A172 (cell line): ENCODE results near the gene IQCH. TPM values are rescaled to one million over a fixed set of nuclear protein-coding genes. Genes with fewer than 3 reads are reported as not detected.

Source experiments
- DNase-seq: peaks from one replicate; pipeline ENCODE4 v3.0.0-alpha.2; 2015; ENCODE audit warnings: low spot score
- total RNA-seq: library from RNA; depleted of rRNA; stranded (reverse); fragments of >200 nt; shearing (Covaris generic); gene quantifications from 2 replicates; pipeline ENCODE4 v1.2.3, GENCODE V29; 2014; rRNA removed

IQCH gene
- total RNA-seq, 1 experiment from 2014 or later = 3.1 TPM

DNA sequence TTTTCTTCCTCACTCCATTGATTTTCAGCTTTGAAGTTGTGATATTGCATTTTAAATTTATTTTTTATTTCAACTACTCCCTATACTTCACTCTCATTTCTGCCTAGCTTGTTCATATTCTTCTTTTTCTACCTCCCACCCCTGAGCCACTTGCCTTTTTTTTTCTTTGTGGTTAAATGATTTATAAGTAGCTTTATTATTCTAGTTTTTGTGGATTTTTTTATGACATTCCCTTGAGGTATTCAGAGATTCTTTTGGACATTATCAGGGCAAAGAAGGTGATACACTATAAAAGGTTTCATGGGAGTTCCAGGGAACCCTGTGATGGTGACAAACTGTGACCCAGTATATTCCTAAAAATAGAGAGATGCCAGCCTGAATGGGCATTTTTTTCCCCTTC is 269.6 kb downstream of the IQCH start:
- DNase-seq = no peak

DNA sequence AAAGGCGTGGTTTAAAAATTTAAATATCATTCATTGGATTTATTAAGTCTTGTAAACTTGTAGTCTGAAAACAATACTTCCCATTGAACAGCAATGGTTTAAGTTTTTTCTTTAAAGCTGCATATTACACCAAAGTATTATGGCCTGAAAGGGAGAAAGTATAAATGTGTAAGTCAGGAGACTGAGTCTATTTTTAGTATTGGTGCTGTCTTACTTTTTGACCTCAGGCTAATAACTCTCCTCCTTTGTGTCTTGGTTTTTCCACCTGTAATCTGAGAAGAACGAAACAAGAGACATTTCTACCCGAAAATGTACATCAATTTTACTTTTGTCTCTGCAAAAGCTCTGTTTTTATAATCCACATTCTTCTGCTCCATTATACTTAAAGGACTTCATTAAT is 273.9 kb downstream of the IQCH start:
- no peak for DNase-seq

DNA sequence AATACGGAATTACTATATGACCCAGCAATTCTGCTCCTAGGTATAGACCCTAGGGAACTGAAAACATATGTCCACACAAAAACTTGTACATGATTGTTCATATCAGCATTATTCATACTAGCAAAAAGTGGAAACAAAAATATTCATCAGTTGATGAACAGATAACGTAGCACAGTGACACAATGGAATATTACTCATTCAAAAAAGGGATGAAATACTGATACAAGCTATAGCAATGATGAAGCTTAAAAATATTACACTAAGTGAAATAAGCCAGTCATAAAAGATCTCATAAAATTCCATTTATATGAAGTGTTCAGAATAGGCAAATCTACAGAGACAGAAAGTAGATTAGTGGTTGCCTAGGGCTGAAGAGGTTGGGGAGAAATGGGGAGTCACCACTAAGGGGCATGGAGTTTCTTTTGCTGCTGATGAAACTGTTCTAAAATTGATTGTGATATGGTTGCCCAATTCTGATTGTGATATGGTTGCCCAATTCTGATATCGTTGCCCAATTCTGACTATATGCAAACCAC is 276.9 kb downstream of the IQCH start:
- DNase-seq = peak; percentile 25

DNA sequence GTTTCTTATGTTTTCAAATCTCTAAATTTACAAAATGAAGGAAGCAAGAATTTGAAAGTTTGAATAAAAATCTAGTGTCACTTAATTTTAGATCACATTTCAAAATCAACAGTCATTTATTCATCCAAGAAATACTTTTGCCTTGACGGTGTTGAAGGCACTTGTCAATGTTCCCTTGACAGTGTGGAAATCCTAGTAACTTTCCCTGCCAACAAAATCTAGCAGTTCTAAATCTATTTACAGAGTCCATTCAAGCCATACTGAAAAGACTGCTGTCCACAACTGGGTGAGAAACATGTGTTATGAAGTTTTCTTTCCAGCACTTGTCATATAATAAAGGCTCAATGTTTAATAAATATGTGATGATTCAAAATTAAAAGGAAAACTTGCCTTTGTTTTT is 279.3 kb downstream of the IQCH start:
- no peak for DNase-seq

DNA sequence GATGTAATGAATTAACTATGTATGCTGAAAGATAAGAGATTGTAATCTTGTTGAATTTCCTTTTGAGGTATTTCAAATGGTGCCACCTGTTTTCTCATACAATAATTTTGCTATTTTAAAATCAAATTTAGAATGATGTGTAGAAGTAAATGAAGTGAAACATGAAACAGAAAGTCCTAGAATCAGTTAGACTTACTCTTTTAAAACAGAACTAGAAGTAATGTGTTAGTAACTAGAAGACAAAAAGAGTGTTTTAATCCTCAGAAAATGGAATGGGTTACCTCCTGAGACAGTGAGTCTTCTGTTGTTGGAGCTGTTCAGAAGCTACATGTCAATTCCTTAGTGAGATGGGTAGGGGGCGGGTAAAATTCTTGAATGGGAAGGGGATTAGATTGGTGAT is 279.8 kb downstream of the IQCH start:
- no peak for DNase-seq

DNA sequence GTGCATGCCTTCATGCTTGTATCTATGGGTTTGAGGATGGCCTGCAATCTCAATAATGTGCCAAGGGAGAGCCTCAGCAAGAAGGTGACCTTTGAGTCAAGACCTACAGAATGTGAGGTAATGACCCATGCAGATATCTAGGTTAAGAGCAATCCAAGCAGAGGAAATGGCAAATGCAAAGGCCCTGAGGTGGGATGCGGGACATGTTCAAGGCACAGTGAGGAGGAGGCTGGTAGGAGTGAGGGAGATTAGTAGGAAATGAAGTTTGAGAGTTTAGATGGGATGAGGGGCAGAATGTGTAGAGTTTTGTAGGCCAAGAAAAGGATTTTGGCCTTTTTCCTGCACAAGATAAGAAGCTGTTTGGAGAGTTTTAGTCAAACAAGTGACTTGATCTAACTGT is 283.2 kb downstream of the IQCH start:
- no peak for DNase-seq

DNA sequence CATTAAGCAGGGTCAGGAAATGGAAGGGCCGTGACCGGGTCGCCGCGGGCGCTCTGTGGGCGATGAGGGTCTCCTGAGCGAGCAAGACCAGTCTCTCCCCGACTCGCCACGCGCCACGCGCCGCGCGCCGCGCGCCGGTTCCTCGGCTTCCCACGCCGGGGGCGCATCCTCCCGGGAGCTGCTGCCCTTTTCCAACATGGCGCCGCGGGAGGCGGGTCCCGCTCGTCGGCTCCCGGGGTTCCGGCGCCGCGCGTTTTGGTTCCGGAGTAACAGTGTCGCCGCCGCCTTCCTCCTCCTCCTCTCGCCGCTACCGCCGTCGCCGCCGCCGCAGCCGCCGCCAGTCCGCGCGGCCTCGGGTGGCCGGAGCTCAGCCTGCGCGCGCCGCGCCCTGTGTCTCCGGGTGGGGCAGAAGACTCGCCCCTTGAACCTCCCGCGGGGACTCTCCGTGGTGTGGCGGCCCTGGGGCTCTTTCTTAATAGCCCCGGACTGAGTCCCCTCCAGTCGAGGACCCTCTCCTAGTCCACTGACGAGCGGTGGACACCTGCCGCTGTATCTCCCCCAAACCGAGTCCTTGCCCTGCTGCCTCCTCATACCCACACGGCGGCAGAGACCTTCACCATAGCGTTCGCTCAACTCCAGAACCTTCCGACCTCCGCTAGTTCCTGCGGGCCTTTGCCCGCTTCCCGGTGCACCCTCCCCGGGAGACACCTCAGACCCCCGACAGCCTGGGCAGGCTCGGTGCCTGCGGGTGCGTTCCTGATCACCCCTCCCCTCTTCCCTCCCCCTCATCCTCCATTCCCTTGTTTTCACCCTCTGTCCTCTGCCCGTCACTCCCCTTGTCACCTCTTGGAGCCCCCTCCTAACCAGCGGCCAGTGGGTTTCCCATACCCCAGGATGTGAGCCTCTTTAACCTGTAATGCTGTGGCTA is 288.1 kb downstream of the IQCH start, which contains the start of gene MAP2K5:
MAP2K5 (plus strand) TSS at position 284 of the 928 bp plus-strand sequence; CDS start at position 917, 633 bp downstream.
- peak; percentile 46 for DNase-seq

DNA sequence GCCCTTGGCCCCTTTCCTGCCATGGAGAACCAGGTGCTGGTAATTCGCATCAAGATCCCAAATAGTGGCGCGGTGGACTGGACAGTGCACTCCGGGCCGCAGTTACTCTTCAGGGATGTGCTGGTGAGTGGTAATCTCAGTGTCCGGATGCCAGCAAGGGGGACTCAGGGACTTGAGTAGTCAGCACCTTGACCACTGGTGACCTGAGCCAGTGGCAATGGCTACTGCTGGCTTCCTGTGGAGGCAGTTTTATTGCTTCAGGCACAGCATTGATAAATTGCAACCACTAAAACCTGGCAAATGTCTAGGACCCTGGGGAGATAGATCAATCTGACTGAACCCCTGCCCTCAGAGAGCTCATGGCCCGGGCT is 288.7 kb downstream of the IQCH start:
- peak; percentile 19 for DNase-seq

DNA sequence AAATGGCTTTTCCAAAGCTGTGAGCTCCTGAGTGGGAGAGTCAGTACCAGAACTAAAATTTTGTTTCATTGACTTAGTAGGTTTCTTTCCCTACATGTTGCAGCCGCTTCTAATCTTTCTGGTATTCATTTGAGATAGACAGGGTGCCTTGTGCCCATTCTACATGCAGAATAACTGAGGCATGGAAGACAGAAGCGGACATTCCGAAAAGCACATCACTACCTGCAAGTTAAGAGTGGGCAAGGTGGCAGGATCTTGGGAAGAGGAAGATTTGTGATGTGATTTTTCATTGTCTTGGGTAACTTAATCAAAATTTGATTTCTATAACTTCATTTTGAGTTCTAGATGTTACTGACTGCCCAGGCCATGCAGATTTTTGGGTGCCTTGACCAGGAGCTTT is 289.9 kb downstream of the IQCH start:
- no peak for DNase-seq

DNA sequence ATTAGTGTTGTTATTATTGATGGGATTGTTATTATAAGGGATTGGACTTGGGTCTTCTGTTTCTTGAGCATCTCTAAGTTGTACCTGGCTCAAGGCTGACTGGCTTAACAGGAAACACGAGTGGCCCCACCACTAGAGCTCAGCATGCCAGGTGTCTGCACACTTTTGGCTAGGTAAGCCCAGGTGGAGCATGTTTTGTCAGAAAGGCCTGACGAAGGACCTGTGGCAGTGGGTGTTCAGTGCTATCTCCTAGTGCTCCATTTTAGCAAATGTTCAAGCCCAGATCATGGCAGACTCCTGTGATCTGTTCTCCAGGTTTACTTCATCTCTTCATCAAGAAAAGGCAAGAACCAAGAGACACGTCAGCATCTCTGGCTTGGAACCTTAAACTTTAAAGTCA is 291.3 kb downstream of the IQCH start:
- DNase-seq = no peak

DNA sequence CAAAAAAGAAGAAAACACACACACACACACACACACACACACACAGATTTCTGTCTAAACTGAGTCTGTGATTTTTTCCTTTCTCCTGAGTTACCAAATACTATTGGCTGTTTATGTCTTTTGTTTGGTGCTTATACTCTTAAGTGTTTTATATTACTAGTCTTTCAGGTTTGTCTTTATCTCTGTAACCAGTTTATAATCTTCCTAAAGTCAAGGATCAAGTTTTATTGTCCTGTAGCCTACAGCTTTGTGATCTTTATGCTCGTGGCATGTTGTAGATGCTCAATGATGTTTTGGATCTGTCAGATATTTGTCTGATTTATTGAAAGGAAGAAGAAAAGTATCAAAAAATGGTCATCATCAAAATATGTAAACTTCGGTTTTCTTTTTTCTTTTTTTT is 292.5 kb downstream of the IQCH start:
- no peak for DNase-seq

DNA sequence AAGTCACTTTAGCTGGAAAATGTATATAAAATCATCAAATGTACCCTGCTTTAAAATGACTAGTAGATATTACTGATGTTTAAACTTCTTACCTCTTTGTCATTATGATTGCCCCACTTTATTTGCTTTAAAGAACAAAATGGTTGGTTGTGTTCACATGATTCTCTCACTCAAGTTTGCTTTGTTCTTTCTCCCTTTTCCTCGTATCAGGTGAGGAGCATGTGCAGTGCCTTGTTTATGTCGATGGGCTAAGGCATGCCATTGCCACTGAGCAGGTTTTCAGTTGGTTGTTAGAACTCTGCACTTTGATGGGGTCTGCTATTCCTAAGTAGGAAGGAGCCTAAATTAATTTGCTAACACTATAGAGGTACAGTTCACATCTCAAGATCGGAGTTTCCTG is 293.2 kb downstream of the IQCH start:
- DNase-seq = no peak

DNA sequence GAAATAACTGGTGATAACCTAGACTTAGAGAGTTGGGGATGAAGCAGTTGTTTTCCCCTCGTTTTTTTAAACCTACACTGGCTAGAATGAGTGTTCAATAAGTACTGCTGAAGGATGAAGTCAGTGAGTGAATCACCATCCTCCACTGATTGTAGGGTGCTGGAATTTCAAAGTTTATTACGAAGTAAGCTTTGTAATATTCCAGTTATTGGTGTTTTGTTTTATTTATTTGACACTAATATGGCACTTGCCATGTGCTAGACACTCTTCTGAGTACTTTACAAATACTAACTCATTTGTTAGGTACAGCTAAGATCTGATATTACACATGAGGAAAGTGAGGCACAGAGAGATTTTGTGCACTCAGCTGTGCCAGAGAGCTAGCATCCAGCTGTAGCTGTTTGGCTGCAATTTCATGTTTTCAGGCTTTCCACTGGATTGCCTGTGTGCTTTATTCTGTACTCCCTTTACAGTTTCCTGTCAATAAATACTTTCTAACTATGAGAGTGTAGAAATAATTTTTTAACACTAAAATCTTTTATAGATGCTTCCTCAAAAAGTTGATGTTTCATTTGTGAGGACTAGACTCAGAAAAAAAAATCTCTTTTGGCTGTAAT is 293.8 kb downstream of the IQCH start:
- DNase-seq = peak; percentile 19

DNA sequence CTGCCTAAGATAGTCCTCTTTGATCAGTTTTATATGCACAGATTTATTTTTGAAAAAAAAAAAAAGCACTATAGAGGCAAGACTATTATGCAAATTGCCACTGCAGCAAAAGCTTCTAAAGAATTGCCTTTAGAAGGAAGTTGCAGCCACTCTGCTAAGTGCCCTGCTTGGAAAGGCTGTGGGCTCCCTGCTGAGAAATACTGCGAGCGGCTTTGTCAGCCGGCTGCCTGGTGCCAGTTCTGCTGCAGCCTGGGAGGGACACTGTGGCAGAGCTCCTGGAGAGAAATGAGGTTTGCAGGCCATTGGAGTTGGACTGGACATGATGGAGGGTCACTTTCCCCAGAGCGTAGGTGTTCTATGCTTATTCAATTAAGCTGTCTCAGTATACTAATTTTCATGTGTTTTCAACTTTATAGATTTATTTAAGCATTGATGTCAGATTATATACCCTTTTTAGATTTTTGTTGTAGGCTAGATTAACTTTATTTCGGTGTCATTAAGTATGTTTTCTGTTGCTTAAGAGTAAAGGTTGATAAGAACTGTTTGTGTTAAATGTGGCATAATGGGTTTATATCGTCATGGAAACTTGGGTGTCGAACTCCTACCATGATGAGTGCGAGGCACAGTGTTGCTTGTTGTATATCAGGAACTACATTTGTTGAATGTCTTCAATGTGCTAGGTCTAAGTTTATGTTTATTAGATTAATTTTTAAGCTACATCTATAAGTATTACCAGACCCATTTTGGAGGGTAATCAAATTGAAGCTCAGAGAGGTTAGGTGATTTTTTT is 294.5 kb downstream of the IQCH start:
- DNase-seq = peak; percentile 56

DNA sequence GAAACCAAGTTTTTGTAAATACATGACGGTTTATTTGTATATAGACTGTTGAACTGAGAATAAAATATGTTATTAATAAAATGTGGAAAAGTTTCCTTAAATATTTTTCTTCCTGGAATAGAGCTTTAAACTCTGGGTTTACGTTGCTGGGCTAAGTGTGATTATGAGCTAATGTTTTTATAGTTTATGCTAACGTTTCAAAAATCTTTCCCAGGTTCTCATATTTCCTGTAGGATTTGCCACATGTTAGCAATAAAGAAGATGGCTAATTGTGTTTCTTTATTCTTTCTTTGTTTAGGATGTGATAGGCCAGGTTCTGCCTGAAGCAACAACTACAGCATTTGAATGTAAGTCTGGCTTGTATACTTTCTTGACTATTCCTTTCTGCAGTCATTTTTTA is 295.1 kb downstream of the IQCH start:
- DNase-seq = no peak

DNA sequence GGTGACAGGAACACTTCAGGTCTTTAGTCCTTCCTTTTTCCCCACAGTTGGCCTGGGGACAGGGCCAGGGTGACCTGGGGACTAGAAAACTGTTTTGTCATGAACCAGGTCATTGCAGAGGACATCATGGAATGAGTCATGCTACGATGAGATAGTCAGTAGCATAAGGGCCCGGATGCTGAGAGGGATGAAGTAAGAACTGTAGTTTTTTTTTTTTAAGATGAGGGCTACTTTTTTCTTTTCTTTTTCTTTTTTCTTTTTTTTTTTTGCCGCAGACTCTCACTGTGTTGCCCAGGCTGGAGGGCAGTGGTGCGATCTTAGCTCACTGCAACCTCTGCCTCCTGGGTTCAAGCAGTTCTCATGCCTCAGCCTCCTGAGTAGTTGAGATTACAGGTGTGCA is 295.9 kb downstream of the IQCH start:
- DNase-seq = peak; percentile 30

DNA sequence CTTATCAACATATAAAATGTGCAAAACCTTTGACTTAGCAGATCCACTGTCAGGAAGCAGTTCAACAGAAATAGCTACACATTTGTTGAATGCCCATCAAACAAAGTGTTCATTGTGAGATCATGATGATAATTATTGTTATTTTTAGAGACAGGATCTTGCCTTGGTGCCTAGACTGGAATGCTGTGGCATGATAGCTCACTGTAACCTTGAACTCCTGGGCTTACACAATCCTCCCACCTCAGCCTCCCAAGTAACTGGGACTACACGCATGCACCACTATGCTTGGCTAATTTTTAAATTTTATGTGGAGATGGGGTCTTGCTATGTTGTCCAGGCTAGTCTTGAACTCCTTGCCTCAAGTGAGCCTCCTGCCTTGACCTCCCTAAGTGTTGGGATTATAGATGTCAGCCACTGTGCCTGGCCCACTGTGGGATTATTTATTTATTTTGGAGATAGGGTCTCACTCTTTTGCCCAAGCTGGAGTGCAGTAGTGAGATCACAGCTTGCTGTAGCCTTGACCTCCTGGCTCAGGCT is 296.7 kb downstream of the IQCH start:
- no peak for DNase-seq

Other genes starting within 250 kb of the IQCH start
- gene SMAD3, start 189.2 kb upstream of the IQCH start, total RNA-seq = 5.2 and 7.2 TPM in 2 replicates
- gene AAGAB, start 125 bp upstream of the IQCH start, total RNA-seq = 64.6 and 78.1 TPM in 2 replicates